HG03460 (cell line): ENCODE results near the gene RPL3.
"Not testable (repeated sequence)": the region's sequence is repeated elsewhere in the genome, so short reads cannot be mapped to it uniquely, and the experiment has no call there.

Source experiments
- ATAC-seq: cut with Tn5 transposase; IDR thresholded peaks from one replicate; pipeline ENCODE4 v1.9.1; 2021; ENCODE audit not compliant: unreplicated experiment

RPL3 gene

DNA sequence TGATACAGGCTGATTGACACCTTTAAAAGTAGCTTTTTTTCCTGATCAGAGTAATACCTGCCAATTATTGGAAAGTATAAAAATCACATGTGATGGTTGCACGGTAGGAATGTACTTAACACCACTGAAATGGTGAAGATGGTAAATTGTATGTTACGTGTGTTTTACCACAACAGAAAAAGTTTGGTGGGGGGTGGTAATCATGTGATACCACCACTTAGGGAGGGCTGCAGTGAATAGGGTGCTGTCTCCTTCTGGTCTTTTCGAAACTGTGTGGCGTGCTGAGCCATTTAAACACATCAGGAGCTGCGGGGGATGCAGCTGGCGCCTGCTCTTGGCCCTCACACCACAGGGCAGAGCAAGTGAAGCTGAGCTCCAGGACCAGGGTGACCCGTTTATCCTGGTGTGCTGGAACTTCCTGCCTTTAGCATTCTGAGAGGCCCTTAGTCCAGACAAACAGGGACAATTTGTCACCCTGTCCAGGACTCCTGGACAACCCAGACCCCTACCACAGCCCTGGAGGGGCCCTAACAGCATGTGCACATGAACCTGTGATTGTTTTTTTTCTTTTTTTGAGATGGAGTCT is 33.0 kb upstream of the RPL3 start:
- no peak for ATAC-seq

DNA sequence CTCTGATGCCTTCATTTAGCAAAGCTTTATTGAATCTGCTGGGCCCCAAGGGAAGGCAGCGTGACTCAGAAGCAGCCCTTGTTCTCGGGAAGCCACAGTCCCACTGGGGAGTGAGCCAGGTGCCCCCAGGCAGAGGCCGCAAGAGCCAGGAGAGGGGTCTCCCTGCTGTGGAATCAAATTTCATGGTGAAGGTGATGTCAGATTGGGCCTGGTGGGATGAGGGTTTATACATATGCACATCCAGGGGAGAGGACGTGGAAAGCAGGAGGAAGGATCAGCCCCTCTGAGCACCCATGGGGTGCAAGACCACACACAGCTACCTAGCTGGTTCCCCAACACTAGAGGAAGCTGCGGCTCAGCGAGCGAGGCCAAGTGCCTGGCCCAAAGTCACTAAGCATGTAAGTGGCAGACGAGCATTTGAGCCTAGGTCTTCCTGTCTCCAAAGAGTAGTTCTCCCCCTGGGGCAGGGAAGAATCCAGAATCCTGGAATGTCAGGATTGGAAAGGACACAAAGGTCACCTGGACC is 32.3 kb upstream of the RPL3 start:
- ATAC-seq = peak; percentile 51

DNA sequence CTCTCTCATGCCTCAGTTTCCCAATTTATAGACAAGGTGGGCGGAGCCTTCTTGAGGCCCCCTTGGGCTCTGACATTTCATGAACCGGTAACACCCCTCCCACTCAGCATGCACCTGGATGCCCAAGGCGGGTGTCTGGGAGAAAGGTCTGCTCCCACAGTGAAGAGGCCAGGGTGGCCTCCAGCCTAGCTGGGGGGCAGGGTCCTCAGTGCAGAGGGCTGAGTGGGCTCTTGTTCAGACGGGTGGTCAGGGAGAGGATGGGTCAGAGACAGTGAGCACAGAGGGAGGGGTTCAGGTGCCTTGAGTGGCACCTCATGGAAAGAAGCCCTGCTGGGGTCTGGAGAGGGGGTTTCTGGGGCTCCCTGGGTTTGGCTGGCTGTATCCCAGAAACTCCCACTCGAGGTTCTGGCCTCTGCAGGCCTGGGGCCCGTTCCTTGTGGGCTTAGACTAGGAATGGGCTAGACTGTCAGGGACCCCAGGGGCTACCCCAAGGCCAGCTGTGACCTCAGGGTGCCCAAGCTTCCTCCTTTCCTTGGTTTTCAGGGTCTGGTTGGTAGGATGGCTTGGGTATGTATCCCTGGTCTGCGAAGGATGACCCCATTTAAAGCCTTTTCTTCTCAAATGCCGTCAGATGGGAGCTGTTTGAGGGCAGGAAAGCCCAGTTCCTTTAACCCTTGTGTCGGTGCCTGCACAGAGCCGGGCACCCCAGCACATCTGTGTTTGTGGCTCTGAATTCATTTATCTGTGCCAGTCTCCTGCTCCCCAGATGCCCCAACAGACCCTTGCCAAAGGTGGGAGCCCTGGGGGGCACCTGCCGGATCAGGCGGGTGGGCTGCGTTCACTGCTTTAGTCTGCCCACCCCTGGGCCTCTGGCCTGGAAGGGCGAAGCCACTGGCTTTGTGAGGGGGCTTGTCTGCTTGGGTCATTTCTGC is 31.6 kb upstream of the RPL3 start:
- no peak for ATAC-seq

DNA sequence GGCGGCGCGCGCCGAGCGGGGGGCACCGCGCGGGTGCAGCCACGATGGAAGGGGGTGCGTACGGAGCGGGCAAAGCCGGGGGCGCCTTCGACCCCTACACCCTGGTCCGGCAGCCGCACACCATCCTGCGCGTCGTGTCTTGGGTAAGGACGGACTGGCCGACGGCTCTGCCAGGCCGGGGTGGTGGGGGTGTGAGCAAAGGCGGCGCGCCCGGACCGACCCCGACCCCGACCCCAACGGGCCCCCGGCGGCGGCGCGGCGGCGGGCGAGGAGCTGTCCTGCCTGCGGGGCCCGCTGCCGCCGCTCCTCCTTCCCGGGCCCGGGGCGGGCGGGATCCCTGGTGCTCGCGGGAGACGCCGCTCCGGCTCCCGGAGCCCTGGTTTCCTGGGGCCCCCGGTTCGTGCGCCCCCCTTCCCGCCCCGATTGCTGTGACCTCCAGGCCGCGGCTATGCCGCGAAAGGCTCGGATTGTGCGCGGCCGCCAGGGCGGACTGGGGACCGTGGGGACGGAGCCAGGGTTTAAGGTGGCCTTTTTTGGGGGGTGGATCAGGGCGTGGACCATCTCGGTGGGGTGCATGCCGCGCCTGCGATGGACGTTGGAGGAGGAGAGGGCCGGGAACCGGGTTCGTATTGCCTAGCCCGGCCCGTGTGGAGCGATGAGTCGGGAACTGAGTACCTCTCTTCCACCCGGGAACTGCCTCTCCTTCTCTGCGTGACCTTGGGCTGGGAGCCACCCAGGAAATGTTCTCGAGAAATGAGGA is 30.7 kb upstream of the RPL3 start, which contains the start of gene SYNGR1:
TSS of gene SYNGR1 (plus strand) at position 25 of the 760 bp plus-strand sequence. CDS start at position 45, 20 bp downstream.
- ATAC-seq = no peak

DNA sequence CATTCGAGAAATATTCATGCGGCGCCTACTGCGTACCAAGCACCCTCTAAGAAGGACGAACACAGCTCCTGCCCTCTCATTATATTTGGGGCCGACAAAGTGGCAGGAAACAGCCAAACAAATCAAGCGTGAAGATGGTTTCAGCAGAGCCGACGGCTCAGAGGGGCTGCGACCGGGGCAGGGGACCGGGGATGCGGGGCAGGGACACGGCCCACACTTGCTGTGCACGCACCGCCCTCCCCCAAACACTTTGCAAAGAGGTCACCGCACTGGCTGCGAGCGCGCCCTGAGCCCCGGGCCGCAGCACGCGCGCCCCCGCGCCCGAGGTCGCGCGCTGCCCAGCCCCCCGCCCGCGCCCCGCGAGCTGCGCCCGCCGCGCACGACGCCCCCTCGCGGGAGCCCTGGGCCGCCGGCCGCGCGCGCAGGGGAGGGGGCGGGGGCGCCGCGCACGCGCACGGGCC is 30.1 kb upstream of the RPL3 start:
- ATAC-seq = no peak

DNA sequence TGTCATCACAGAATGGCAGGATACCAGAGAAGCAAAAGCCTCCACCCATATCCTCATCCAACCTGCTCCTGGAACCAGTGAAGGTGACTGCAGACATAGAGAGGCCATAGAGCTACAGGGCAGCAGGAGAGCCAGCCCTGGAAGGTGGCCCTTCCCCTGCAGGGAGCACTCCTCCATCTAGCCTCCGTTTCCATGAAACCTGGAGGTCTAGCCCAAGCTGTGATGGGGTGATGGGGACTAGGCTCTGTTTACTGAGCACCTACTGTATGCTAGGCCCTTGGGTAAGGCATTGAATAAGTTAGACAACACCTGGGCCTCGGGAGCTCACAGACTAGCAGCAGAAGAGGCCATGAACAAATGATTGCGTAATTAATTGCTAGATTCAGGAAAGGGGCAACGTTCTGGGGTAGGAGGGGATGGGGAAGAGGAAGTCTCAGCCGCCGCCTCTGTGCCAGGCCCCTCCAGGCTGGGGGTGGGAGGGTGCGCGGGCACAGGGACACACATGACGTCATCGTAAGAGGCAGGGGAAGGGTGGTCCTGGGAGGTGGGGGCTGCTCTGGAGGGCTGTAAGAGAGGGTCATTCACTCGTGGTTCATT is 29.6 kb upstream of the RPL3 start:
- no peak for ATAC-seq

DNA sequence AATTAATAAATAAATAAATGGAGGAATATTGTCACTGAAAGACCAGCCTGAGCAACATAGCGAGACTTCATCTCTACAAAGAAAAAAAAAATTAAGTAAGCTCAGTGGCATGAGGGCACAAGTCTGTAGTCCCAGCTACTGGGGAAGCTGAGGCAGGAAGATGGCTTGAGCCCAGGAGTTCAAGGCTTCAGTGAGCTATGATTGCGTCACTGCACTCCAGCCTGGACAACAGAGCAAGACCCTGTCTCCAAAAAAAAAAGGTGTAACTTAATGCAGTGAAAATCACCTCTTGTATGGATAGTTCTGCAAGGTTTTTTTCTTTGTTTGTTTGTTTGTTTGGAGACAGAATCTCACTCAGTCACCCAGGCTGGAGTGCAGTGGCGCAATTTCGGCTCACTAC is 25.8 kb upstream of the RPL3 start:
- ATAC-seq = no peak

DNA sequence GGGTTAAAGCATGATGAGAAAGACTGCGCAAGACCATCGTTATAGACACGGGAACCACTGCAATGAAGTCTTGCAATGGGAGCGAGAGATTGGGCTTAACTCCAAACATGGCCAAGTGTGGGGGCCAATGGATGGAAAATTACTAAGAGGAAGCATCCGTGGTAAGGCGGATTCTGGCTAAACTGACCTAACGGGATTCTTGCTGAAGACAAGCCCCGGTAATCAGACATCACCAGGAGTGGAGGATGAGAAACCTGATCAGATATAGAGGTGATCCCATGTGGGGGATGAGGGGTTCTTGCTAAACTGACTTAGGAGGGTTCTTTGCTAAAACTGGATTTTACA is 24.6 kb upstream of the RPL3 start:
- ATAC-seq = no peak

DNA sequence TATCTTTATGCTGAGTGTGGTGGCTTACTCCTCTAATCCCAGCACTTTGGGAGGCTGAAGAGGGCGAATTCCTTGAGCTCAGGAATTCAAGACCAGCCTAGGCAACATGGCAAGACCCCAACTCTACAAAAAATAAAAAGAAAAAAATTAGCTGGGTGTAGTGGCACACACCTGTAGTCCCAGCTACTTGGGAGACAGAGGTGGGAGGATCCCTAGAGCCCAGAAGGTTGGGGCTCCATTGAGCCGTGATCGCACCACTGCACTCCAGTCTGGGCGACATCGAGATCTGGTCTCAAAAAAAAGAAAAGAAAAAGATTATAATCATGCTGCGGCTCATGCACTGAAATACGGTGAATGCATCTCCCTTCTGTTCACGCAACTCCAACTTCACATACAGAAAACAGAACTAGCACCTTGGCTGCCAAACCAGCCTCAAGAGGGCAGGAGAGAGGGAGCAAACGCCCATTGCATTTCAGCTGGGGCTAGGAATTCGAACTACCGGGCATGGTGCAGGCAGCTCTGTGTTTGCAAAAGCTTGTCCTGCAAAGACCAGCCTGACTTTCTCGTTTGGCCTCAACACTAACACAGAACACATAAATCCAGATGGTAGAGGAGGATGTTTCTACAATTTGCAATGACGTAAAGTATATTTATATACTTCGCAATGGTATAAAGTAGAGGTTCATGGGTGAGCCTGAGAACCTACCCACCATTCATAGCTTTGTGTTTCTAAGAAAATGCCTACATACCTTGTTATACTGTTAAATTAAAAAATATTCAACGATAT is 24.0 kb upstream of the RPL3 start:
- no peak for ATAC-seq

DNA sequence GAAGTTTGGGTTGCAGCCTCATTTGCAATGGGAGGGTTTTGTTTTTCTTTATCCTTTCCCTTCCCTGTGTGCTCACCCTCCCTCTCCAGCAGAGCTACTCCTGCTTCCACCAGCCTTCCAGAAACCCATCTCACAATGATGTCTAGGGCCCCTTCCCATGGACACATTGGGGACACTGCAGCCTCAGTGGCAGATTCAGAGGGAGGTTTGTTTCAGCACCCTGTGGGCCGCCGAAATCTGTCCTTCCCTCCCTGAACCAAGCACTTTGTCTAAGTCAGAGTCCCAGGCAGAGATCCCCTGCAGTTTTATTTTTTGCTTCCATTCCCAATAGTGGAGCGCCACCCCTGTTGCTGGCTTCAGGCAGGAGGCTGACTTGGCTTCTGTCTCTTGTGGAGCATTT is 21.8 kb upstream of the RPL3 start:
- ATAC-seq = no peak

DNA sequence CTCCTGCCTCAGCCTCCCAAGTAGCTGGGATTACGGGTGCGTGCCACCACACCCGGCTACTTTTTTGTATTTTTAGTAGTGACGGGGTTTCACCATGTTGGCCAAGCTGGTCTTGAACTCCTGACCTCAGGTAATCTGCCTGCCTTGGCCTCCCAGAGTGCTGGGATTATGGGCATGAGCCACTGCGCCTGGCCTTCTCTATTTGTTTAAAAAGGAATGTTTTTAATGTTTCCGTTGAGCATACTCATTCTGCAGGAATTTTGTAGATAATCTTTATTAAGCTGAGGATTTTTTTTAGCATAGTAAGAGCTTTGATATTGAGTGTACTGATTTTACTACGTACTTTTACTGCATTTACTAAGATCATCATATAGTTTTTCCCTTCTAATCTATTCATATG is 20.4 kb upstream of the RPL3 start:
- ATAC-seq = not testable (repeated sequence)

DNA sequence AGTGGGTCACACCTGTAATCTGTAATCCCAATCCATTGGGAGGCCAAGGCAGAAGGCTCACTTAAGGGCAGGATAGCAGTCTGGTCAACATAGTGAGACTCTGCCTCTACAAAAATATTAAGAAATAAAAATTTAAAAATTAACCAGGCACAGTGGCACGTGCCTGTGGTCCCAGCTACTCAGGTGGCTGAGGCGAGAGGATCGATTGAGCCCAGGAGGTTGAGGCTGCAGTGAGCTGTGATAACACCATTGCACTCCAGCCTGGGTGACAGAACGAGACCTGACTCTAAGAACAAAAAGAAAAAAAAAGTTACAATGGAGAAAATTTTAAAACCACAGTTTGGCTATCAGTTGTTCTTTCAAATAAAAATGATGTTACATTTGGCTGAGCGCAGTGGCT is 17.0 kb upstream of the RPL3 start:
- no peak for ATAC-seq

DNA sequence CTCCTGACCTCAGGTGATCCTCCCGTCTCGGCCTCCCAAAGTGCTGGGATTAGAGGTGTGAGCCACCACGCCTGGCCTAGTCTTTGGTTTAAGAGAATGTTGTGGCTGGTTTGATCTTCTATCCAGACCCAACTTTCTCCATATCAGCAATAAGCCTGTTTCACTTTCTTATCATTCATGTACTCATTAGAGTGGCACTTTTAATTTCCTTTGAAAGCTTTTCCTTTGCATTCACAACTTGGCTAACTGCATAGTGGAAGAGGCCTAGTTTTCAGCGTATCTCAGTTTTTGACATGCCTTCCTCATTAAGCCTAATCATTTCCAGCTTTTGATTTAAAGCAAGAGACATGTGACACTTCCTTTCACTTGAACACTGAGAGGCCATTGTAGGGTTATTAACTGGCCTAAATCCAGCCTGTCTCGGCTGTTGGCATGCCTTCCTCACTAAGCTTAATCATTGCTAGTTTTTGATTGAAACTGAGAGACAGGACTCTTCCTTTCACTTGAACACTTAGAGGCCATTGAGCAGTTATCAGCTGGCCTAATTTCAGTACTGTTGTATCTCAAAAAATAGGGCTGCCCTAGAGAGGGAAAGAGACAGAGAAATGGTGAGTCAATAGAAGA is 13.1 kb upstream of the RPL3 start:
- ATAC-seq = peak; percentile 64

DNA sequence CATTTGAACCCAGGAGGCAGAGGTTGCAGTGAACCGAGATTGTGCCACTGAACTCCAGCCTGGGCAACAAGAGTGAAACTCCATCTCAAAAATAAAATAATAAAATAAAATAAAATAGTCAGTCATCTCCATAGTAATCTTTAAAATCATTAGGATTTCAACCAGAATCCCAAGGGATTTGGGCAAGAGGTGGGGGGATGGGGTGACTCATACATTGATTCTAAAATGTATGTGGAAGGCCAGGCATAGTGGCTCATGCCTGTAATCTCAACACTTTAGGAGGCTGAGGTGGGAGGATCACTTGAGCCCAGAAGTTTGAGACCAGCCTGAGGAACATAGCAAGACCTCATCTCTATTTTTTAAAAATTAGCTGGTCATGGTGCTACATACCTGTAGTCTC is 11.1 kb upstream of the RPL3 start:
- not testable (repeated sequence) for ATAC-seq

DNA sequence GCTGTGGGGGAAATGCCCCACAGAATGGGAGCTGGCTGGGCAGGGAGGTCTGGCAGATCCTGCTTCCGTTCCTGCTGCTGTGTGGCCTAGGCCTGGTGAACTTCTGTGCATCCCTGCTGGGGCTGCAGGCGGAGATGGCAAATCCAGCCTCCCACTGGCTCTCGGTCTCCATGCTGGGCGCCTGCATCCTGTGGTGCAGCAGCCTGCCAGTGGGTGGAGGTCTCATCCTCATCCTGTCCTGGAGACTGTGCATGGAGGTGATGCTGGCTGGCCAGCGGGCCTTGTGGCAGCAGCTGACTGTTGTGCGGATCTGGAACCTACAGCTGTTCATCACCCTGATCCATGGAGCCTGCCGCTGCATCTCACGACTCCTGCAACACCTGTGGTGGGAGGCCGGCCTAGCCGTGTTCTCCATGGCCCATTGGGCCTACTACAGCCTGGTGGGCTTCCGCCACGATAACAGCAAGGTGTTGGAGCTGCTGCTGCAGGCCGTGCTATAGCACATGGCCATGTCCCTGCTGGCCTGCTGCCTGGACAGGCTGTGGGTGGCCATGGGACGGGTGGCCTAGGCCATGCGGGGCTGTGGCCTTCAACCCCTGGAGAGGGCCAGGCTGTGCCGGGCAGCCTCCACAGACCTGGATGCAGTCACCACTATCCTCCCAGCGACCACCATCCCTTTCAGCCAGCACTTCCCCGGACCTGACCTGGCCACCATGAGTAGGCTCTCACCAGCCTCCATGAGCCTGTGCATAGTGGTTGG is 8.8 kb upstream of the RPL3 start:
- ATAC-seq = no peak

DNA sequence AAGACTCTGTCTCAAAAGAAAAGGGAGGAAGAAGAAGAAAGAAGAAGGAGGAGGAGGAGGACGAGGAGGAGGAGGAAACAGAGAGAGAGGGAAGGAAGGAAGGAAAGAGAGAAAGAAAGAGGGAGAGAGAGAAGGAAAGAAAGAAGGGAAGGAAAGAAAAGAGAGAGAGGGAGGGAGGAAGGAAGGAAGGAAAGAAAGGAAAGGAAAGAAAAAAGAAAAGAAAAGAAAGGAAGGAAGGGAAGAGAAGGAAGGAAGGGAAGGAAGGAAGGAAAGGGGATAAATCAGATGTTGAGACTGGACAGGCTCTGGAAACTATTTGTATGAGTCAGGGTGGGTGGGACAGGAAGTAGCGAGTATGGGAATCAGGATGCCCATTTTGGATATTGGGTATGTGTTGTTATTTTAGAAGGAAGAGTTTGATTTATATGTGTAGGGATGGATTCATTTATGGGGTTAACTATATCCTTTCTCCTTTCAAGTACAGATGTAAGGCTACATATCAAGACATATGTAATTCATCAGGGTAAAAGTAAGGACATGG is 6.0 kb upstream of the RPL3 start:
- ATAC-seq = no peak

DNA sequence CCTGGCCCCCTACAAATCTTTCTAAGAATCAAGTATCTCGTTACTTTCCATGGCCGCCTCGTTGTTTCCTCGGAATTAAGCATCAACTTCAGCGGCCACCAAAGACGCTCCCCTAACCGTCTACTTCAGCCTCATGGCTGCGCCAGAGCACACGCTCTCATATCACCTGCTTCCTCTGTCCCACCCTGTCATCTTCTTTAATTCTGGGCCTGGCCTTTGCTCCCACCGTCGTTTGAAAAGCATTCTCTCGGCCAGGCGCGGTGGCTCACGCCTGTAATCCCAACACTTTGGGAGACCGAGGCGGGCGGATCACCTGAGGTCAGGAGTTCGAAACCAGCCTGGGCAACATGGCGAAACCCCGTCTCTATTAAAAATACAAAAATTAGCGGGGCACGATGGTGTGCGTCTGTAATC is 1.2 kb upstream of the RPL3 start:
- ATAC-seq = not testable (repeated sequence)

DNA sequence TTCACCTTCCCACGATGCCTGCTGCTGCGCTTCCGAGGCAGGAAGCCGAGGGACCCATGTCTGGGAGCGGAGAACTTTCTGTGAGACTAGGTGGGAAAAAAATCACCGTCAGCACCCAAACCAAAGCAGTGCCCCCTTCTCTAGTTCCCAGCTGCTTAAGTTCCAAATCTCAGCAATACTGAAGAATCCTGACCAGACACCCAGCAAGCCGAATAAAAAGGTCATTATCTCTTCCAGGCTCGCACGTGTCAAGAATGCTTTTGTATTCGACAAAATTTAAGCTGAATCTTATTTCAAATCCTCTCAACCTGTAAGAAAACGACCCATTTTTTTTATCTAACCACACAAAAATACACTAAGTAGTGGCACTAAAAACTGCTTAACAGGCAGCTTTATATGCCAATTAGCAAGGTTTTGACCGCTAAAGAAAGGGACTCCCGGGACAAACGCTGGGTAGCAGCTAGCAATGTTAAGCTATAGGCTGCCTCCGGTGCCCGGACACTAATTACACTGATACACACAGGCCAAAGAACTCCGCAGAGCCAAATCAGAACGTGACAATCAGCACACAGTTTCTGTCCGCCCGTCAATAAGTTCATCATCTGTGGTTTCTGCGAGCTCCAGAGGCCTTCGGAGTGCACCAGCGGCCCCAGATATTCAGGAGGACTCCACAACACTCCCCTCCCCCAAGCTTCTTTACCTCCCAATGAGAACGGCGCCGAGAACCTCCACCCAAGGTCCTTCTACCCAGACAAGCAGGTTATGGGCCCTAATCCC is 728 bp downstream of the RPL3 start:
- no peak for ATAC-seq
